Body of pancreas (tissue), 4 donors: ENCODE measurements around the gene ABCG1. TPM values are rescaled to one million over a fixed set of nuclear protein-coding genes. Genes with fewer than 3 reads are reported as not detected.

Experiments used
- ATAC-seq: fragments of 150-250 bp; one replicate; pipeline ENCODE4 v1.9.1; 2016
- DNase-seq, 4 donors: peaks; one replicate each; pipeline ENCODE4 v3.0.0-alpha.2; 2019
- H3K27ac ChIP-seq, 4 donors: fragments of 200-600 bp; sonication (generic); 1 replicate in 3 of 4; 2 replicates in 1 of 4; pipeline versions ENCODE4 v1.5.1 to v1.6.1; 2016 to 2019; ENCODE audit warnings: mild to moderate bottlenecking in 1 of 4, mixed read lengths in 1 of 4, moderate library complexity in 1 of 4
- H3K27me3 ChIP-seq, 2 donors: fragments of 200-600 bp; sonication (generic); one replicate each; pipeline ENCODE4 v1.6.0; 2016; ENCODE audit warnings: mild to moderate bottlenecking in 1 of 2
- H3K36me3 ChIP-seq, 2 donors: fragments of 200-600 bp; sonication (generic); replicated peaks in 1 of 2; 2 replicates each; pipeline ENCODE4 v1.5.1; 2016; ENCODE audit warnings: low read depth in 2 of 2; ENCODE audit not compliant: insufficient read depth in 1 of 2
- H3K4me1 ChIP-seq: fragments of 200-600 bp; sonication (generic); one replicate; pipeline ENCODE4 v1.6.0; 2016
- H3K4me3 ChIP-seq, 2 donors: fragments of 200-600 bp; sonication (generic); 1 replicate in 1 of 2; 2 replicates in 1 of 2; pipeline ENCODE4 v1.5.1; 2016 to 2019
- H3K9me3 ChIP-seq, 3 donors: fragments of 200-600 bp; sonication (generic); 1 replicate in 2 of 3; 2 replicates in 1 of 3; pipeline ENCODE4 v1.5.1; 2016
- CTCF ChIP-seq, 7 experiments: fragments of 450-650 bp in 4 of 7; fragments of 200-600 bp in 3 of 7; sonication (generic) in 3 of 7; IDR thresholded peaks; one replicate each; pipeline ENCODE4 v1.5.1; 2016 to 2019; ENCODE audit warnings: antibody characterized with exemption in 7 of 7
- POLR2A ChIP-seq, 3 donors: fragments of 450-650 bp; IDR thresholded peaks; one replicate each; pipeline ENCODE4 v1.6.1; 2016; ENCODE audit warnings: antibody characterized with exemption in 3 of 3, mild to moderate bottlenecking in 2 of 3
- WGBS, 2 donors: methylation state at CpG; one replicate each; pipeline ENCODE4 v1.1.5; 2017; 5-methylcytosine and 5-hydroxymethylcytosine counted together
- intact Hi-C: fragments of 100-400 bp; cut with DNase I; formaldehyde crosslinking; loops from one replicate; pipeline ENCODE4 v1.15.1; 2023
- total RNA-seq, 2 donors: library from RNA; depleted of rRNA; stranded (reverse); fragments of >200 nt; gene quantifications; one replicate each; pipeline ENCODE4 v1.1.0, GENCODE V29; 2016

The ABCG1 gene
- total RNA-seq, 2 donors from 2014 or later = 7.5 to 7.6 TPM

GRCh38 chr21:42266971-42267556 lies 48.1 kb downstream of the ABCG1 start:
- no peak for DNase-seq
- ATAC-seq = no peak
- Histone ChIP-seq H3K4me3 (no peak overlapping the region), H3K9me3 (no peaks in the 10 kb centered on the region), H3K27me3 (no peaks in the 10 kb centered on the region), H3K27ac (no peak overlapping the region), H3K36me3 (no peaks in the 10 kb centered on the region), H3K4me1 (peaks cover 14% of the 10 kb centered on the region)
- WGBS, 2 donors = 64 to 81% methylated on average over 7 of the region's 7 CpGs
- intact Hi-C loops = no loop called here
- no peak for TF ChIP-seq POLR2A (IDR thresholded peaks at IDR 0.05)
- no peak for TF ChIP-seq CTCF (IDR thresholded peaks at IDR 0.05)

GRCh38 chr21:42269386-42269785 lies 50.4 kb downstream of the ABCG1 start:
- TF ChIP-seq POLR2A (IDR thresholded peaks at IDR 0.05) (no peak), CTCF (IDR thresholded peaks at IDR 0.05) (no peak)
- ATAC-seq (no peak), DNase-seq (no peak)
- H3K4me3 ChIP-seq = no peak overlapping the region
- no peaks in the 10 kb centered on the region for H3K36me3 ChIP-seq
- 61 to 87% methylated on average over 9 to 10 of the region's 10 CpGs for WGBS, 2 donors
- H3K27ac ChIP-seq = no peak overlapping the region
- H3K27me3 ChIP-seq = no peaks in the 10 kb centered on the region
- intact Hi-C loops = no loop called here
- H3K9me3 ChIP-seq = no peaks in the 10 kb centered on the region
- no peaks in the 10 kb centered on the region for H3K4me1 ChIP-seq

- 81 to 89% methylated on average over 5 to 6 of the region's 6 CpGs for WGBS, 2 donors
- TF ChIP-seq CTCF (IDR thresholded peaks at IDR 0.05) = no peak
- TF ChIP-seq POLR2A (IDR thresholded peaks at IDR 0.05) = no peak
- no peak for DNase-seq
- no peaks in the 10 kb centered on the region for H3K9me3 ChIP-seq
- no peaks in the 10 kb centered on the region for H3K4me1 ChIP-seq
- no peak overlapping the region for H3K4me3 ChIP-seq
- no peak overlapping the region for H3K27ac ChIP-seq
- no peaks in the 10 kb centered on the region for H3K36me3 ChIP-seq
- no peaks in the 10 kb centered on the region for H3K27me3 ChIP-seq
- intact Hi-C loops = no loop called here
- ATAC-seq = no peak
These were observed 52.1 kb downstream of the ABCG1 start for GRCh38 chr21:42271065-42271464.

GRCh38 chr21:42272109-42272962 lies 53.4 kb downstream of the ABCG1 start:
- ATAC-seq (no peak), DNase-seq (no peak)
- no peaks in the 10 kb centered on the region for H3K9me3 ChIP-seq
- 79 to 90% methylated on average over 2 to 15 of the region's 15 CpGs for WGBS, 2 donors
- TF ChIP-seq CTCF (IDR thresholded peaks at IDR 0.05) = no peak
- no peak for TF ChIP-seq POLR2A (IDR thresholded peaks at IDR 0.05)
- H3K27me3 ChIP-seq = no peaks in the 10 kb centered on the region
- intact Hi-C loops = no loop called here
- H3K36me3 ChIP-seq = no peaks in the 10 kb centered on the region
- no peak overlapping the region for H3K27ac ChIP-seq
- H3K4me1 ChIP-seq = no peaks in the 10 kb centered on the region
- no peak overlapping the region for H3K4me3 ChIP-seq
